SK-N-SH (cell line): ENCODE results near the gene SLC14A1. TPM values are rescaled to one million over a fixed set of nuclear protein-coding genes. Genes with fewer than 3 reads are reported as not detected.

Experiments
- CTCF ChIA-PET: fragments of 300-600, 350-600 bp; formaldehyde crosslinking; extraction: SDS; loops from one replicate; lab custom pipeline; 2021; lab: Yijun Ruan, JAX
- POLR2A ChIA-PET: fragments of 350-600 bp; sonication (Branson Sonifier 250); formaldehyde crosslinking; extraction: SDS; loops from one replicate; lab custom pipeline; 2020; ENCODE audit warnings: antibody characterized with exemption, inconsistent platforms; lab: Yijun Ruan, JAX
- DNase-seq: peaks from one replicate; pipeline ENCODE4 v3.0.0; 2012
- H2AFZ ChIP-seq: fragments of 200-600 bp; sonication (generic); 2 replicates; pipeline ENCODE4 v1.8.1; 2016; ENCODE audit warnings: antibody characterized with exemption, mild to moderate bottlenecking, low read depth
- H3F3A ChIP-seq: fragments of 200-600 bp; sonication (generic); replicated peaks from 2 replicates; pipeline ENCODE3; 2016; ENCODE audit warnings: antibody characterized with exemption, mild to moderate bottlenecking; ENCODE audit not compliant: insufficient read depth
- H3K27ac ChIP-seq, 2 experiments: fragments of 200-500 bp in 1 of 2; fragments of 200-600 bp in 1 of 2; sonication (Bioruptor generic) in 1 of 2; sonication (generic), shearing (Covaris generic) in 1 of 2; 2 replicates each; pipeline versions ENCODE4 v1.5.1 to v1.6.1; 2014 to 2016; ENCODE audit warnings: low read depth in 2 of 2, inconsistent platforms in 1 of 2, low read length in 1 of 2, mild to moderate bottlenecking in 1 of 2, mixed read lengths in 1 of 2
- H3K27me3 ChIP-seq: fragments of 200-600 bp; sonication (generic), shearing (Covaris generic); 2 replicates; pipeline ENCODE4 v1.6.1; 2016; ENCODE audit warnings: mixed run types; ENCODE audit not compliant: insufficient read depth
- H3K36me3 ChIP-seq, 2 experiments: fragments of 200-500 bp in 1 of 2; fragments of 200-600 bp in 1 of 2; sonication (Bioruptor generic) in 1 of 2; sonication (generic) in 1 of 2; replicated peaks in 1 of 2; 2 replicates each; pipeline versions ENCODE3 to v1.5.1; 2014 to 2016; ENCODE audit warnings: low read length in 1 of 2, mild to moderate bottlenecking in 1 of 2; ENCODE audit not compliant: insufficient read depth in 2 of 2, control insufficient read depth in 1 of 2
- H3K4me1 ChIP-seq, 2 experiments: fragments of 200-500 bp in 1 of 2; fragments of 200-600 bp in 1 of 2; sonication (Bioruptor generic) in 1 of 2; sonication (generic), shearing (Covaris generic) in 1 of 2; 2 replicates each; pipeline versions ENCODE4 v1.5.1 to v1.6.1; 2014 to 2016; ENCODE audit warnings: low read depth in 1 of 2, low read length in 1 of 2, mixed run types in 1 of 2; ENCODE audit not compliant: insufficient read depth in 2 of 2, control insufficient read depth in 1 of 2
- H3K4me2 ChIP-seq: fragments of 200-600 bp; sonication (generic), shearing (Covaris generic); 2 replicates; pipeline ENCODE4 v1.6.1; 2017; ENCODE audit warnings: mixed run types
- H3K4me3 ChIP-seq, 2 experiments: fragments of 200-500 bp in 1 of 2; fragments of 200-600 bp in 1 of 2; sonication (Bioruptor generic) in 1 of 2; sonication (generic), shearing (Covaris generic) in 1 of 2; 2 replicates each; pipeline versions ENCODE4 v1.5.1 to v1.8.1; 2014 to 2016; ENCODE audit warnings: low read depth in 2 of 2, inconsistent platforms in 1 of 2, low read length in 1 of 2, mild to moderate bottlenecking in 1 of 2, mixed read lengths in 1 of 2, moderate library complexity in 1 of 2
- H3K79me2 ChIP-seq: fragments of 200-600 bp; sonication (generic); 2 replicates; pipeline ENCODE4 v1.8.1; 2017; ENCODE audit warnings: mild to moderate bottlenecking; ENCODE audit not compliant: insufficient read depth
- H3K9ac ChIP-seq: fragments of 200-600 bp; sonication (generic); 2 replicates; pipeline ENCODE4 v1.6.1; 2017; ENCODE audit warnings: mixed run types
- H3K9me2 ChIP-seq: fragments of 200-600 bp; sonication (generic); 2 replicates; pipeline ENCODE4 v1.6.1; 2017; ENCODE audit warnings: mixed run types
- H3K9me3 ChIP-seq: fragments of 200-600 bp; sonication (generic); 2 replicates; pipeline ENCODE4 v1.6.1; 2017; ENCODE audit warnings: mixed run types, mild to moderate bottlenecking, moderate library complexity
- H4K20me1 ChIP-seq: fragments of 200-600 bp; sonication (generic); 2 replicates; pipeline ENCODE4 v1.6.1; 2017; ENCODE audit warnings: mild to moderate bottlenecking, mixed run types; ENCODE audit not compliant: insufficient read depth
- CHD2 ChIP-seq: fragments of 150-350 bp; IDR thresholded peaks from 2 replicates; pipeline ENCODE4 v1.6.1; 2018; ENCODE audit warnings: low read length; ENCODE audit not compliant: partially characterized antibody
- ELF1 ChIP-seq: IDR thresholded peaks from 2 replicates; pipeline ENCODE4 v1.4.0; 2012
- EZH2phosphoT487 ChIP-seq: fragments of 200-600 bp; sonication (generic); IDR thresholded peaks from 2 replicates; pipeline ENCODE4 v1.6.1; 2017; ENCODE audit warnings: low read depth, mixed run types, mild to moderate bottlenecking, antibody characterized with exemption, moderate library complexity, borderline replicate concordance
- FOSL2 ChIP-seq: IDR thresholded peaks from 2 replicates; pipeline ENCODE4 v1.4.0; 2012; ENCODE audit warnings: low read depth, mild to moderate bottlenecking, moderate library complexity, borderline replicate concordance
- GABPA ChIP-seq: IDR thresholded peaks from 2 replicates; pipeline ENCODE4 v1.4.0; 2012; ENCODE audit warnings: low read depth, mild to moderate bottlenecking
- GATA2 ChIP-seq: sonication (generic); formaldehyde crosslinking; IDR thresholded peaks from 2 replicates; pipeline ENCODE4 v1.5.0; 2020; ENCODE audit warnings: mild to moderate bottlenecking, missing genetic modification reagents
- NRF1 ChIP-seq: IDR thresholded peaks from 2 replicates; pipeline ENCODE4 v1.6.1; 2012; ENCODE audit warnings: low read depth, mild to moderate bottlenecking, low read length
- PBX3 ChIP-seq: IDR thresholded peaks from 2 replicates; pipeline ENCODE4; 2012
- POLR2AphosphoS5 ChIP-seq: IDR thresholded peaks from 2 replicates; pipeline ENCODE4 v1.6.1; 2012; ENCODE audit warnings: low read depth, low read length
- RCOR1 ChIP-seq: fragments of 150-350 bp; IDR thresholded peaks from 2 replicates; pipeline ENCODE4 v1.6.1; 2017; ENCODE audit warnings: antibody characterized with exemption, low read length
- RFX5 ChIP-seq: IDR thresholded peaks from 2 replicates; pipeline ENCODE4 v1.6.1; 2012; ENCODE audit warnings: mild to moderate bottlenecking, improper control_type of control experiment, low read length
- RXRA ChIP-seq: IDR thresholded peaks from 2 replicates; pipeline ENCODE4 v1.4.0; 2012; ENCODE audit warnings: low read depth, mild to moderate bottlenecking, borderline replicate concordance
- SMC3 ChIP-seq: IDR thresholded peaks from 2 replicates; pipeline ENCODE4 v1.6.1; 2012; ENCODE audit warnings: low read depth, low read length, improper control_type of control experiment
- TAF1 ChIP-seq: IDR thresholded peaks from 2 replicates; pipeline ENCODE4 v1.6.1; 2012; ENCODE audit warnings: low read depth, mild to moderate bottlenecking, low read length, moderate library complexity, borderline replicate concordance
- TCF12 ChIP-seq: IDR thresholded peaks from 2 replicates; pipeline ENCODE4 v1.4.0; 2012
- TEAD4 ChIP-seq: IDR thresholded peaks from 2 replicates; pipeline ENCODE4 v1.4.0; 2012; ENCODE audit warnings: mild to moderate bottlenecking, borderline replicate concordance; ENCODE audit not compliant: insufficient read depth
- YY1 ChIP-seq: IDR thresholded peaks from 2 replicates; pipeline ENCODE4 v1.4.0; 2012; ENCODE audit warnings: low read depth, mild to moderate bottlenecking
- ZBTB33 ChIP-seq: IDR thresholded peaks from 2 replicates; pipeline ENCODE4 v1.4.0; 2012; ENCODE audit warnings: low read depth, borderline replicate concordance
- WGBS: methylation state at CpG from one replicate; pipeline ENCODE4 v1.1.6; 2017; ENCODE audit warnings: low lambda C conversion rate; 5-methylcytosine and 5-hydroxymethylcytosine counted together
- polyA plus RNA-seq, 3 experiments: library from polyadenylated mRNA; depleted of rRNA; stranded (reverse); fragments of >200 nt; gene quantifications; 2 replicates each; pipeline ENCODE4 v1.2.3, GENCODE V29; 2012
- TF ChIP-seq, protein P1 (sequence below): fragments of 150-350 bp; IDR thresholded peaks from 2 replicates; pipeline ENCODE4 v1.6.1; 2017; ENCODE audit warnings: antibody characterized with exemption, low read length, low read depth, borderline replicate concordance

Gene SLC14A1
- polyA plus RNA-seq, 1 of the 3 experiments (the other 2 are of a cell fraction), result 2.4 TPM

DNA sequence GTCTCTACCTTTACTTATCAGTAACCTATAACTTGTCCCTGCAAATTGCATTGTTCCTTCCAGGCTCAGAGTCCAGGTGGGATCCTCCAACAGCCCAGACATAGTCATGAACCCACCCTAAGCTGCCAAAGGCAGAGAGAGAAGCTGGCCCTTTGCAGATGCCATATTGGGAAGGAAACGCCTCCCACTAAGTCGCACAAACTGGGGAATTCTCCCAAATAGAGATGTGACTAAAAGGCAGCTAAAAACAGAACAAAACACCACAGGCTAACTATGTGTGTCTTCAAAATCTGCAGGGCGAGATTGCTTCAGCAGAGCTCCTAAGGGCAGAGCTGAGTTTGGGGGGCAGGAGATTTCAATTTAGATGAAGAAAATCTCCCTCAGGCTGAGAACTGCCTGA, 63.0 kb downstream of the SLC14A1 start (continued):
- TF ChIP-seq ZBTB33 (no peak), EZH2phosphoT487 (no peak), NRF1 (no peak), TEAD4 (no peak), CHD2 (no peak), PBX3 (no peak), SMC3 (no peak), RFX5 (no peak), TCF12 (no peak), GABPA (no peak)

- Histone ChIP-seq H4K20me1 (no peaks in the 10 kb centered on the region), H3K9ac (no peak overlapping the region), H3K27me3 (no peaks in the 10 kb centered on the region), H2AFZ (no peak overlapping the region), H3K27ac (no peak overlapping the region), H3K4me1 (peaks cover 0 to 31% of the 10 kb centered on the region in 2 experiments; a peak in 2 of 4 replicates), H3K9me2 (no peaks in the 10 kb centered on the region), H3K4me3 (no peak overlapping the region), H3K4me2 (no peak overlapping the region), H3K79me2 (no peaks in the 10 kb centered on the region), H3K9me3 (no peaks in the 10 kb centered on the region), H3K36me3 (no peaks in the 10 kb centered on the region), H3F3A (peaks cover 18% of the 10 kb centered on the region)
- POLR2A ChIA-PET, result no interaction called here
- no peak for TF ChIP-seq ELF1
- TF ChIP-seq FOSL2, result no peak
- no peak for TF ChIP-seq ZBTB33
- TF ChIP-seq RXRA, result no peak
- no peak for TF ChIP-seq GATA2 (CRISPR knock-in tag)
- TF ChIP-seq TAF1, result no peak
- TF ChIP-seq POLR2AphosphoS5, result no peak
- TF ChIP-seq NRF1, result no peak
- no peak for TF ChIP-seq RCOR1
- TF ChIP-seq YY1, result no peak
- TF ChIP-seq, protein P1, sequence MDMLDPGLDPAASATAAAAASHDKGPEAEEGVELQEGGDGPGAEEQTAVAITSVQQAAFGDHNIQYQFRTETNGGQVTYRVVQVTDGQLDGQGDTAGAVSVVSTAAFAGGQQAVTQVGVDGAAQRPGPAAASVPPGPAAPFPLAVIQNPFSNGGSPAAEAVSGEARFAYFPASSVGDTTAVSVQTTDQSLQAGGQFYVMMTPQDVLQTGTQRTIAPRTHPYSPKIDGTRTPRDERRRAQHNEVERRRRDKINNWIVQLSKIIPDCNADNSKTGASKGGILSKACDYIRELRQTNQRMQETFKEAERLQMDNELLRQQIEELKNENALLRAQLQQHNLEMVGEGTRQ, result no peak
- CTCF ChIA-PET, result interaction anchor here (1.6 kb wide), 1 partner anchor 12 kb away, joined by 7 read pairs; no protein-coding TSS in a partner anchor
- 100% methylated on average over 1 of the region's 1 CpG for WGBS
- no peak for DNase-seq
These were observed 63.4 kb downstream of the SLC14A1 start for GRCh38 chr18:45787346-45787745.
